Limb (tissue), 2 donors: ENCODE measurements around the gene ATP11A.
"Not testable (repeated sequence)": the region's sequence is repeated elsewhere in the genome, so short reads cannot be mapped to it uniquely, and the experiment has no call there.

Experiments used
- DNase-seq, 2 donors: peaks; one replicate each; pipeline ENCODE4 v3.0.0-alpha.2; 2016; ENCODE audit errors: extremely low spot score in 2 of 2

ATP11A gene

GRCh38 chr13:112877539-112877938, 187.7 kb downstream of the ATP11A start:
- no peak for DNase-seq

GRCh38 chr13:112877976-112878955, 188.4 kb downstream of the ATP11A start:
- no peak for DNase-seq

DNA sequence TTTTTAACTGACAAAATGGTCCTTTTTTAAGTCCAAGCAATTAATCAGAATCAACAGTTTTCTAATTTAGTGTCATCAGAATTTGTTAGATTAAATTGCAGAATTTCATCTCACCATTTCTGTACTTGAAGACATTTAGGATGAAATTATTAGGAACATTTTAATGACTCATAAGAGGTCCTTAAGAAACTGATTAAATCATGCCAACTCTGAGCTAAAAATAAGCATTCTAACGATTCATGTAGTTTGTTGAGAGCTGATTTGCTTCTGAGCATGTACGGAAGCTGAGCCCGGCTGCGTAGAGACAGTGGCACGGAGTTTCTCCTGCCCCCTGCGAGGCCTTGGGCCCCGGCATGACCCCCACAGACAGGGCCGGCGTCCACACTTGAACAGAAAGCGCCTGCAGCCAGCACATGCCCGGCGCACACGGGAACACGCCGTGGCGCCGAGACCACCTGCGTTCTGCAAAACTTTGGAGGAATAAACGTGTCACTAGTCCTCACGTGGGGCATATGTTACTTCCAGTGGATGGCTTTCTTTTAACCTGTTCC, 189.5 kb downstream of the ATP11A start:
- DNase-seq = no peak

- DNase-seq = no peak
Measured at GRCh38 chr13:112880221-112880641, 190.4 kb downstream of the ATP11A start.

- no peak for DNase-seq
Measured at GRCh38 chr13:112880976-112881540, 191.2 kb downstream of the ATP11A start.

DNA sequence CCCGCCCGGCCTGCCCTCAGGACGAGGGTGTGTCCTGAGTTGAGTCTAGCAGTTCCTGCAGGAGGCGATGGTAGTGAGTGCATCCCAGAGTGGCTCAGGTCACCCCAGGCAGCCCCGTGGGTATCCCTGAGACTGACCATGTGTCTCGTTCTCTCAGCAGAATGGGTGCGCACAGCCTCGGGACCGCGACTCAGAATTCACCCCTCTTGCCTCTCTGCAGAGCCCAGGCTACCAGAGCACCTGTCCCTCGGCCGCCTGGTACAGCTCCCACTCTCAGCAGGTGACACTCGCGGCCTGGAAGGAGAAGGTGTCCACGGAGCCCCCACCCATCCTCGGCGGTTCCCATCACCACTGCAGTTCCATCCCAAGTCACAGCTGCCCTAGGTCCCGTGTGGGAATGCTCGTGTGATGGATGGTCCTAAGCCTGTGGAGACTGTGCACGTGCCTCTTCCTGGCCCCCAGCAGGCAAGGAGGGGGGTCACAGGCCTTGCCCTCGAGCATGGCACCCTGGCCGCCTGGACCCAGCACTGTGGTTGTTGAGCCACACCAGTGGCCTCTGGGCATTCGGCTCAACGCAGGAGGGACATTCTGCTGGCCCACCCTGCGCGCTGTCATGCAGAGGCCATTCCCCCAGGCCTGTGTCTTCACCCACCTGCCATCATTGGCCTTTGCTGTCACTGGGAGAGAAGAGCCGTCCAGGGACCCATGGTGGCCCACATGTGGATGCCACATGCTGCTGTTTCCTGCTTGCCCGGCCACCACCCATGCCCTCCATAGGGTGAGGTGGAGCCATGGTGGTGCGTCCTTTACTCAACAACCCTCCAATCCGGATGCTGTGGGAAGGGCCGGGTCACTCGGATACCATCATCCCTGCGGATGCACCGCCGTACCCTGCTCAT, 192.1 kb downstream of the ATP11A start:
- DNase-seq = no peak

DNA sequence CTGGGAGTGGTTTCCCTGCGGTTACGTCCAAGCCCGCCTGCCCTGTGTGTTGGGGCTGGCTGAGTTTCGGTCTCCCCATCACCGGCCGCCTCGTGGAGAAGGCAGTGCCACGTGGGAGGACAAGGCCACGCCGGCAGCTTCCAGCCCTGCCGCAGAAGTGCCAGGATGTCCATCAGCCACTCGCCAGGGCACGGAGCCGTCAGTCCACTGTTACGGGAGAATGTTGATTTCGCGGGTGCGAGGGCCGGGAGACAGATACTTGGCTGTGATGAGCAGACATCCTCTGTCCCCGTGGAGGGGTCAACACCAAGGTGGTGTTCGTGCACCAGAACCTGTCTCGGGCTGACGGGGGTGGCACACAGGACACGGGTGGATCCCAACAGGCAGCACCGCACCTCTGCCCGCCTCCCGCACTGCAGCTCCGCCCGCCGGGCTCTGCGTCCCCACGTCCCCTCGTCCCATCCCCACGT, 192.8 kb downstream of the ATP11A start:
- no peak for DNase-seq

- no peak for DNase-seq
Measured at GRCh38 chr13:112883241-112883945, 193.6 kb downstream of the ATP11A start.

- DNase-seq = not testable (repeated sequence)
Measured at GRCh38 chr13:112884700-112885099, 194.9 kb downstream of the ATP11A start.

GRCh38 chr13:112885242-112885781, 195.5 kb downstream of the ATP11A start:
- DNase-seq = no peak

GRCh38 chr13:112885782-112886268, 196.0 kb downstream of the ATP11A start:
- peak; percentile 84 for DNase-seq

DNA sequence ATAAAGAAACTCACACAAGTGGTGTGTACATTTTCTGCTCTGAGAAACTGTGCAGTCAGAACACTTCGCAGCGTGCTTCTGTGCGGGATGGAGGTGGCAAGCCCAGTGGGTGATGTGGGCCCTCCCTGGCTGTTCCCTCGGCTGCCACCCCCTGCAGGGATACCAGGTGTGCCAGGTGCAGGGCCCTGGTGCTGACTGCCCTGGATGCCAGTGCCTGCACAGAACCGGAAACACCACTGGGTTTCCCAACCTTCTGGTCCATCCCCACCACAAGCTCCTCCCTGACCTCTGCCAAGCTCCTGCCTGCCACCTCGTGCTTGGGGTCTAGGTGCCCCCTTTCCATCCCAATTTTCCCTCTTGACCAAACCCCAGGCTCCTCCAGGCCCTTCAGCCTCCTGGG, 197.3 kb downstream of the ATP11A start:
- no peak for DNase-seq

GRCh38 chr13:112887557-112887991, 197.7 kb downstream of the ATP11A start:
- no peak for DNase-seq

DNA sequence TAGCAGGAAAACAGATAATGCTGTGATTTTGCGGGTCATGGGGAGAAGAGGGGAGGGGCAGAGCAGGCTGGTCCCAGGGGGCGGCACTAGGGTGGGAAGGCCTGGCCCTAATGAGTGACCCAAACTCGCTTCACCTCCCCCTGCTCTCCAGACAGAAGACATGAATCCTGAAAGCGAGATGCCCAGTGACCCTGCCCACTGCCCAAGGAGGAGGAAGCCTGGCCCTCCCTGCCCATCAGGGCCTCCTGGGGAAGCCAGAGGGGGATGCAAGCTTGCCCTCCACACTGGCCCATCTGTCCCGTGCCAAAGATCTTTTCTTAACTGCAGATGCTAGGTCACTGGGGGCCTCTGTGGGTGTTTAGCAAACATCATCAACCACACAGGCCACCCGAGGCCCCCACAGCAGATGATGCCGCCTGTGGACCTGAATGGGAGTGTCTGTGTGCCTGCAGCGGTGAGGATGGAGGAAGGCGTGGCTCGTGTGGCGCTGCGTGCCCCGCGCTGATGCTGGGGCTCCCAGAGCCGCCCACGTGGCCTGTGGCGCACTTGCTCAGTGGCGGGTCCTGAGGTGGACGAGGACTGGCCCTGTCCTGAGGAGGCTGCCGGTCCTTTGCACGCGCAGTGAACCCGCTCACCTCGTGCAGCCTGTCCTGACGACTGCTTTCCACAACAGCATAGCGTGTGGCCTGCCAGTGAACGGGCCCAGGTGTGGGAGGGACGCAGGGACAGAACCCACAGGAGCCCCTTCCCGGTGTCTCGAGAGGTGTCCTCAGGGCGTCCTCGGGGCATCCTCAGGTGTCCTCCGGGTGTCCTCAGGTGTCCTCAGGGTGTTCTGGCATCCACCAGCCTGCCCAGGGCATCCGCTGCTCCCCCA, 198.6 kb downstream of the ATP11A start:
- no peak for DNase-seq

DNA sequence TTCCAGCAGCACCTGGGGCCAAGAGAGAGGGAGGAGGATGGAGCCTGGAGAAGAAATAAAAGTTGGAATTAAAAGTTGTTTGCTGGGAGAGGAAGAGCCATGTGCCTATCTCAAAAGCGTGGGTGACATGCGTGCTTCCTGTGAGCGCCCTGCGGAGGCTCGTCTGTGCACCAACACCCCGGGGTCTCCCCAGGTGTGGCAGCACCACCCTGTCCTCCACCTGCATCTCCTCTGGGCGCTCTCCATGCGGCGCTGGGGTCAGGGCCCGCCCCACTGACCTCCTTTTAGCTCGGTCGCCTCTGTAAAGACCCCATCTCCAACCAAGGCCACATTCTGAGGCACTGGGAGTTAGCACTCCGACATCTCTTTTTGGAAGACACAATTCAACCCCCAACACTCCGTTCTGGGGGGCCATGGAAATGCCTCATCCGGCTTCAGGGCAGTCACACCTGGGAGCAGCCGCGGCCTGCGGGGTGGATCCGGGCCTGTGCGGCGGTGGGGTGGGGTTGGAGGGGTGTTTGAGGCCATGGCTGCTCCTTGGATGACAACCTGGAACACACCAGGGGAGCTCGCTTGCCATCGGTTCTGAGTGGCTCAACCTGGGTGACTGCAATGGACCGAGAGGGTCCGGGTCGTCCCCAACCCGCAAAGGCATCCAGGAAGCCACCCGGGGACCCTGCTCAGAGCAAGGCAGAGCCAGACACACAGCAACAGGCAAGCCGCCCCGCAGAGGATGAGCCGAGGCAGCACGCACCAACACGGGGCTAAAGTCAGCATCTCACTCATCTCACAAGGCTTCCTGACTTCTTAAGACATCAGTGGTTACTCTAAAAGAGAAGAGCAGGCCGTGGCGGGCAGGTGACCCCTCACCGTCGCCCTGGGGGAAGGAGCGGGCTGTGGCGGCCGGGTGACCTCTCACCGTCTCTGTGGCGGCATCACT, 199.8 kb downstream of the ATP11A start:
- DNase-seq = no peak

GRCh38 chr13:112890316-112891145, 200.7 kb downstream of the ATP11A start:
- DNase-seq = no peak
